ENCODE data around the gene TSPAN15.

- TF ChIP-seq CTCF (IDR thresholded peaks at IDR 0.05; ENCODE audit: borderline replicate concordance, extremely low read depth, low read length, poor library complexity, severe bottlenecking) (no peak), EZH2 (IDR thresholded peaks at IDR 0.05; ENCODE audit: borderline replicate concordance, low read depth, low read length, severe bottlenecking) (no peak)
Observed at GRCh38 chr10:69410487-69410886, 40.8 kb upstream of the TSPAN15 start.

Measured in DND-41 (cell line).